GM10266 (cell line): ENCODE measurements around the gene SCARB2.

Source experiments
- DNase-seq: peaks from one replicate; pipeline ENCODE4 v3.0.0; 2012; ENCODE audit errors: extremely low spot score
- TF ChIP-seq, protein P1 (sequence below): IDR thresholded peaks from 2 replicates; pipeline ENCODE4 v1.5.1; 2012; ENCODE audit warnings: mild to moderate bottlenecking, low read depth; ENCODE audit not compliant: control insufficient read depth, insufficient read depth; ENCODE audit errors: missing control alignments

SCARB2 gene, protein sequence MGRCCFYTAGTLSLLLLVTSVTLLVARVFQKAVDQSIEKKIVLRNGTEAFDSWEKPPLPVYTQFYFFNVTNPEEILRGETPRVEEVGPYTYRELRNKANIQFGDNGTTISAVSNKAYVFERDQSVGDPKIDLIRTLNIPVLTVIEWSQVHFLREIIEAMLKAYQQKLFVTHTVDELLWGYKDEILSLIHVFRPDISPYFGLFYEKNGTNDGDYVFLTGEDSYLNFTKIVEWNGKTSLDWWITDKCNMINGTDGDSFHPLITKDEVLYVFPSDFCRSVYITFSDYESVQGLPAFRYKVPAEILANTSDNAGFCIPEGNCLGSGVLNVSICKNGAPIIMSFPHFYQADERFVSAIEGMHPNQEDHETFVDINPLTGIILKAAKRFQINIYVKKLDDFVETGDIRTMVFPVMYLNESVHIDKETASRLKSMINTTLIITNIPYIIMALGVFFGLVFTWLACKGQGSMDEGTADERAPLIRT

DNA sequence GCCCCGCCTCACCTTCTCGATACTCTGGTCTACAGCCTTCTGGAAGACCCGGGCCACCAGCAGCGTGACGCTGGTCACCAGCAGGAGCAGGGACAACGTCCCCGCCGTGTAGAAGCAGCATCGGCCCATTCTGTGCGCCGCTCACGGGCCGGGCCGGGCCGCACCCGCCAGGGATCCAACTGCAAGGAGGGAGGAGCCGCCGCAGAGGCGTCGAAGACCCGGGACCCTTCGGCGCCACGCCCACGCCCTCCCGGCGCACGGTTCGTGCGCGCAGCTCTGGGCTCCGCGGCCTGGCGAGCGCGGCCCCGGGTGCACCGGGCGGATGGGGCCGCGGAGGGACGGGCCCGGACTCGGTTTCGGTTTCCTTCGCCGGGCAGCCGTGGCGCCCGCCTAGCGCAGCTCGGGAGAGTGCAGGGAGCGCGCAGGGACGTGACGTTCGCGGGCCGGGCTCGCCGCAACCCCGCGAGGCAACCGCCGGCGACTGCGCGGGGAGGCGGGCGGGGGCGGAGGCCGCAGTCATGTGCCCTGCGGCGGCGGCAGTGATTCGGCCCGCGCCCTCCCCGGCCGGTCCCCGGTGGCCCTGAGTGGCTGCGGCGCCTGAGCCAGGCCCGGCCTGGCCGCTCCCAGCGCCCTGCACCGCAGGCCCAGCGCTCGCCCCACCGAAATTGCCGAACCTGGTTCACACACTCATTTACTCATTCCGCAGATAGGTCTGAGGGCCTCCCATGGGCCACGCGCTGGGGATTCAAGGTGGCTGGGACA lies at the start of gene SCARB2:
SCARB2 (minus strand) TSS at position 410 of the 762 bp plus-strand sequence; CDS start at position 129, 281 bp downstream.
- DNase-seq = peak; percentile 85
- TF ChIP-seq, protein P1, sequence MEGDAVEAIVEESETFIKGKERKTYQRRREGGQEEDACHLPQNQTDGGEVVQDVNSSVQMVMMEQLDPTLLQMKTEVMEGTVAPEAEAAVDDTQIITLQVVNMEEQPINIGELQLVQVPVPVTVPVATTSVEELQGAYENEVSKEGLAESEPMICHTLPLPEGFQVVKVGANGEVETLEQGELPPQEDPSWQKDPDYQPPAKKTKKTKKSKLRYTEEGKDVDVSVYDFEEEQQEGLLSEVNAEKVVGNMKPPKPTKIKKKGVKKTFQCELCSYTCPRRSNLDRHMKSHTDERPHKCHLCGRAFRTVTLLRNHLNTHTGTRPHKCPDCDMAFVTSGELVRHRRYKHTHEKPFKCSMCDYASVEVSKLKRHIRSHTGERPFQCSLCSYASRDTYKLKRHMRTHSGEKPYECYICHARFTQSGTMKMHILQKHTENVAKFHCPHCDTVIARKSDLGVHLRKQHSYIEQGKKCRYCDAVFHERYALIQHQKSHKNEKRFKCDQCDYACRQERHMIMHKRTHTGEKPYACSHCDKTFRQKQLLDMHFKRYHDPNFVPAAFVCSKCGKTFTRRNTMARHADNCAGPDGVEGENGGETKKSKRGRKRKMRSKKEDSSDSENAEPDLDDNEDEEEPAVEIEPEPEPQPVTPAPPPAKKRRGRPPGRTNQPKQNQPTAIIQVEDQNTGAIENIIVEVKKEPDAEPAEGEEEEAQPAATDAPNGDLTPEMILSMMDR = no peak

DNA sequence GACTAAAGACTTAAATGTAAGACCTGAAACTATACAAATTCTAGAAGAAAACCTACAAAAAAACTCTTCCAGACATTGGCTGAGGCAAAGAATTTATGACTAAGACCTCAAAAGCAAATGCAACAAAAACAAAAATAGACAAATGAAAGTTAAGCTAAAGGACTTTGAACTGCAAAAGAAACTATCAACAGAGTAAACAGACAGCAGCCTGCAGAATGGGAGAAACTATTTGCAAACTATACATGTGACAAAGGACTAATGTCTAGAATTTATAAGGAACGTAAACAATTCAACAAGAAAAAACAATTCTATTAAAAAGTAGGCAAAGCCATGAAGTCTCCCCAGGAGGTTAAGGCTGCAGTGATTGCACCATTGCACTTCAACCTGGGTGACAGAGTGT lies 46.9 kb upstream of the SCARB2 start:
- DNase-seq = no peak

DNA sequence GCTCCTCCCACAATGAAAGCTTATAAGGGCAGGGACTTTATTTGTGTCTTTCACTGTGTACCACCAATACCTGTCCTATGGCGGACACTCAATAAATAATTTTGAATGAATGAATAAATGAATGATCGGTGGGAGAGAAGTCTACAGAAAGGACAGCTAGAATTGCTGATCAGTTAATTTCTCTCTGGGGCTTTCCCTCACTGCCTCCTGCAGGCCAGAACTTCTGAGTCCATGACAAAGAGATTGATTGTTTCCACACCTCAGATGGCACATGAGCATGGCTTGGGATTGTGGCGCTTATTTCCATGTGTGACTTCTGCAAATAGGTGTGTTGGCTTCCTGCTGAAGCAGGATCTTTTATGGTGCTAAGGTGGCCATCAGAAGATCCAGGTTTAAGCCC lies 44.2 kb upstream of the SCARB2 start:
- DNase-seq = no peak
- TF ChIP-seq, protein P1 = no peak

More for the DNA sequence above, 46.9 kb upstream of the SCARB2 start:
- TF ChIP-seq, protein P1 = no peak

DNA sequence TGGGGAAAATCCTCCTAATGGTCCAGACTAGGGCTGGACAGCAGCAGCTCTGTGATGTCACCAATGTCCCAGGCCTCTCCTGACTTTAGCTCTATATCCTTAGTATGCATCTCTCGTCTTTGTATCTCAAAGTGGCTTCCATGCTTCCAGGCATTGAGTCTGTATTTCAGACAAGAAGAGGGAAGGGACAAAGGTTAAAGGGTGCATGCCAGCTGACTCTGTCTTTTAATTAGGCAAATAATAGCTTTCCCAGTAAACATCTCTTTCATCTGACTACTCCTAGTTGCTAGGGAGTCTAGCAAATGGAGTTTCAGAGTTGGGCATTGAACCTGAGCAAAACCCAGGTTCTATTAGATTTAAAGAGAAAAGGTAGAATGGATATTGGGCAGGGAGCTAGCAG lies 43.3 kb upstream of the SCARB2 start:
- TF ChIP-seq, protein P1 = no peak
- no peak for DNase-seq

DNA sequence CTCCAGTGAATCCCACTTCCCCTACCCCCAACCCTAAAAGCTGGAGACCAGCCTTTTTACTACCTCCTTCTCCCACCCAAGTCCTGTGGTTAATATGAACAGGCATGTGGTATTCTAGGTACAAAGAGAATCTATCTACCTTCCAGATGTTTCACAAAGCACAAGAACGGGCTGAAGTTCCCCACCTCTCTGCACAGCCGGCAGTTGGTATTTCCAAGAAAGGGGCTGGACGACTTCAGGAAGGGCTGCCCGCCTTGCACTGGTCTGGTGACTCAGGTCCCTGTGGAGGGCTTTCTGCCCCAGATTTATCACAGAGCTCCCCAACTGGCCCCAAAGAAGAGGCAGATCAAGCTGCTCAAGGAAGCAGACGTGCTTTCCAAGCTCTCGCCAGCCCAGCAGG lies 42.4 kb upstream of the SCARB2 start:
- TF ChIP-seq, protein P1 = no peak
- DNase-seq = no peak

DNA sequence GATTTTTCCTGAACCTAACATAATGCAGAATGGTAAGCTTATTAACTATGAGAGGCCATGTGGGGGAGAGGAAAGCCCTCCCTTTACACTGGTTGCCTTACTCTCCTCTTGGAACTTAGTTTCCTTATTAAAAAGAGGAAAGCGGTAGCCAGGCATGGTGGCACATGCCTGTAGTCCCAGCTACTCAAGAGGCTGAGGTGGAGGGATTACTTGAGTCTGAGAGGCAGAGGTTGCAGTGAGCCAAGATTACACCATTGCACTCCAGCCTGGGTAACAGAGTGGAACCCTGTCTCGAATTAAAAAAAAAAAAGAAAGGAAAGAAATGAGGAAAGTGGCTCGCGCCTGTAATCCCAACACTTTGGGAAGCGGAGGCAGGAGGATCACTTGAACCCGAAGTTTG lies 39.9 kb upstream of the SCARB2 start:
- TF ChIP-seq, protein P1 = no peak
- DNase-seq = no peak
